ENCODE data around the gene CCR6. TPM values are rescaled to one million over a fixed set of nuclear protein-coding genes. Genes with fewer than 3 reads are reported as not detected.

CCR6 gene
- polyA plus RNA-seq, 3 donors: 0.05 to 0.11 (median 0.09) TPM

GRCh38 chr6:167130712-167131684 lies 8.1 kb downstream of the CCR6 start:
- no peak overlapping the region for H3K27ac ChIP-seq (ENCODE audit: low read depth, low read length)
- 82 to 90% (median 85%) methylated on average over 33 of the region's 33 CpGs for WGBS, 3 donors

- no peak overlapping the region for H3K27ac ChIP-seq (ENCODE audit: low read depth, low read length)
- 76 to 89% (median 87%) methylated on average over 23 of the region's 23 CpGs for WGBS, 3 donors
These were observed 11.8 kb downstream of the CCR6 start for GRCh38 chr6:167134448-167135328.

GRCh38 chr6:167136376-167136775 lies 13.5 kb downstream of the CCR6 start:
- WGBS, 3 donors: 82 to 86% (median 83%) methylated on average over 13 of the region's 13 CpGs
- no peak overlapping the region for H3K27ac ChIP-seq (ENCODE audit: low read depth, low read length)

GRCh38 chr6:167137081-167137480 lies 14.2 kb downstream of the CCR6 start:
- H3K27ac ChIP-seq (ENCODE audit: low read depth, low read length): no peak overlapping the region
- 65 to 89% (median 78%) methylated on average over 10 of the region's 10 CpGs for WGBS, 3 donors

- no peak overlapping the region for H3K27ac ChIP-seq (ENCODE audit: low read depth, low read length)
- WGBS, 3 donors: 59 to 79% (median 75%) methylated on average over 6 of the region's 6 CpGs
These were observed 15.0 kb downstream of the CCR6 start for GRCh38 chr6:167137881-167138280.

GRCh38 chr6:167139761-167140160 lies 16.9 kb downstream of the CCR6 start:
- no peak overlapping the region for H3K27ac ChIP-seq (ENCODE audit: low read depth, low read length)
- 88 to 93% (median 90%) methylated on average over 4 of the region's 4 CpGs for WGBS, 3 donors

- WGBS, 3 donors: 56 to 78% (median 68%) methylated on average over 10 of the region's 10 CpGs
- H3K27ac ChIP-seq (ENCODE audit: low read depth, low read length): no peak overlapping the region
These were observed 17.9 kb downstream of the CCR6 start for GRCh38 chr6:167140589-167141474.

- 41 to 47% (median 43%) methylated on average over 18 of the region's 18 CpGs for WGBS, 3 donors
- H3K27ac ChIP-seq (ENCODE audit: low read depth, low read length): no peak overlapping the region
These were observed 19.0 kb downstream of the CCR6 start for GRCh38 chr6:167141667-167142432.

GRCh38 chr6:167142433-167142761 lies 19.5 kb downstream of the CCR6 start:
- H3K27ac ChIP-seq (ENCODE audit: low read depth, low read length): no peak overlapping the region
- 29 to 39% (median 37%) methylated on average over 4 of the region's 4 CpGs for WGBS, 3 donors

- H3K27ac ChIP-seq (ENCODE audit: low read depth, low read length): no peak overlapping the region
- WGBS, 3 donors: 70 to 83% (median 78%) methylated on average over 9 of the region's 9 CpGs
These were observed 20.1 kb downstream of the CCR6 start for GRCh38 chr6:167143041-167143440.

- no peak overlapping the region for H3K27ac ChIP-seq (ENCODE audit: low read depth, low read length)
- 84 to 89% (median 87%) methylated on average over 12 of the region's 12 CpGs for WGBS, 3 donors
These were observed 22.6 kb downstream of the CCR6 start for GRCh38 chr6:167145461-167145860.

GRCh38 chr6:167146135-167146534 lies 23.2 kb downstream of the CCR6 start:
- no peak overlapping the region for H3K27ac ChIP-seq (ENCODE audit: low read depth, low read length)
- WGBS, 3 donors: 58 to 72% (median 66%) methylated on average over 15 of the region's 15 CpGs

GRCh38 chr6:167146977-167147376 lies 24.1 kb downstream of the CCR6 start:
- WGBS, 3 donors: 33 to 53% (median 40%) methylated on average over 16 of the region's 16 CpGs
- no peak overlapping the region for H3K27ac ChIP-seq (ENCODE audit: low read depth, low read length)

GRCh38 chr6:167148021-167148420 lies 25.1 kb downstream of the CCR6 start:
- no peak overlapping the region for H3K27ac ChIP-seq (ENCODE audit: low read depth, low read length)

- WGBS, 3 donors: 68 to 86% (median 81%) methylated on average over 5 of the region's 5 CpGs
- H3K27ac ChIP-seq (ENCODE audit: low read depth, low read length): no peak overlapping the region
These were observed 26.1 kb downstream of the CCR6 start for GRCh38 chr6:167148997-167149396.

- 89 to 93% (median 90%) methylated on average over 6 of the region's 6 CpGs for WGBS, 3 donors
- no peak overlapping the region for H3K27ac ChIP-seq (ENCODE audit: low read depth, low read length)
These were observed 28.1 kb downstream of the CCR6 start for GRCh38 chr6:167150941-167151549.

GRCh38 chr6:167151648-167152047 lies 28.8 kb downstream of the CCR6 start:
- no peak overlapping the region for H3K27ac ChIP-seq (ENCODE audit: low read depth, low read length)
- WGBS, 3 donors: 84 to 91% (median 88%) methylated on average over 7 of the region's 7 CpGs
